ENCODE results near the gene HOXD10. TPM values are rescaled to one million over a fixed set of nuclear protein-coding genes. Genes with fewer than 3 reads are reported as not detected.
A peak's percentile ranks its signal among the peaks of the same experiment; 100 is the strongest.

The HOXD10 gene
- total RNA-seq, 1 experiment from 2014 or later = not detected

DNA sequence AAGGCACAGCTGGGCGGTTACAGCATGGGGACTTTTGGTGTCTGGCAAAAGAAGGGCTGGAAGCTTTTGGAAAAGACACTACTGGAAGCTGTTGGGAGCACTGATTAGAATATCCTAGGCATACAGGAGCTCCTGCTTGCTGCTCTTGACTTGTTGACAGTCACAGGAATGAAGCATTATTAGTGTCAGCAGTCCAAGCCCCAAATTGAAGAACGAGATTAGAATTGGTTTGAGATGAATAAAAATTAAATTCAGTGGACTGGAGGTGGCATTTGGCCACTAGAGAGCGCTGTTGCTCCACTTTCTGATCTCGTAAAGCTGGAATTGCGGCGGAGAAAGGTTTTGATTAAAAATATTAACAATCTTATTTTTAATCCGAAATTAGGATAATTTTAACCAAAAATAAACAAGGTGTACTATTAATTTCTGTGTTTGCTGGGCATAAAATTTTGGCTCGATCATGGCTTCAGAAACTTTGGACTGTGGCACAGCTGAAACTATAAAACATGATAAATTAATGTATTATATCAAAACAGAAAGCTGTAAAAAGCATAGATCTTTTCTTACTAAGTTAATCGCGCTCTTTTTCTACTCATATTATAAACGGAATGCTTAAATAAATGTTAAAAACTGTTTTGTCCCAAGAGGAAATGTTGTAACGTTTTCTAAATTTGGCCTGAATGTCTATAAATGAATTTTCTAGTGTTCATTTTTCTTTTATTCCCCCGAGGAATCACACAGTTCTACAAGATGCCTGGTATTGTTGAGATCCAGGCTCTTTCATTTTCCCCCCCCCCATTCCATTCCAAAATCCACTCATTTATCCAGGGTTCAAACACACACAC, 10.6 kb downstream of the HOXD10 start:
- DNase-seq (ENCODE audit: low read depth, low spot score) (no peak), ATAC-seq (peak; percentile 72; the same call in 1 of the 2 replicates)
- Histone ChIP-seq H3K9me3 (ENCODE audit: control insufficient read depth, insufficient read depth, low read depth, low read length) (no peaks in the 10 kb centered on the region), H3K27ac (ENCODE audit: low read length) (no peak overlapping the region), H3K4me1 (ENCODE audit: control insufficient read depth, insufficient read depth, low read length) (peaks cover 7% of the 10 kb centered on the region), H3K4me3 (ENCODE audit: low read depth in 2 of 2, low read length in 2 of 2) (peak overlapping the region in 1 of 2 experiments; percentile 25; a peak in 1 of 4 replicates), H3K27me3 (ENCODE audit: control insufficient read depth, insufficient read depth, low read length) (no peaks in the 10 kb centered on the region), H3K36me3 (ENCODE audit: control insufficient read depth, insufficient read depth, low read length) (no peaks in the 10 kb centered on the region)
- no peak for TF ChIP-seq TCF7L2 (IDR thresholded peaks at IDR 0.05; ENCODE audit: low read depth, low read length)
- TF ChIP-seq, protein P1, sequence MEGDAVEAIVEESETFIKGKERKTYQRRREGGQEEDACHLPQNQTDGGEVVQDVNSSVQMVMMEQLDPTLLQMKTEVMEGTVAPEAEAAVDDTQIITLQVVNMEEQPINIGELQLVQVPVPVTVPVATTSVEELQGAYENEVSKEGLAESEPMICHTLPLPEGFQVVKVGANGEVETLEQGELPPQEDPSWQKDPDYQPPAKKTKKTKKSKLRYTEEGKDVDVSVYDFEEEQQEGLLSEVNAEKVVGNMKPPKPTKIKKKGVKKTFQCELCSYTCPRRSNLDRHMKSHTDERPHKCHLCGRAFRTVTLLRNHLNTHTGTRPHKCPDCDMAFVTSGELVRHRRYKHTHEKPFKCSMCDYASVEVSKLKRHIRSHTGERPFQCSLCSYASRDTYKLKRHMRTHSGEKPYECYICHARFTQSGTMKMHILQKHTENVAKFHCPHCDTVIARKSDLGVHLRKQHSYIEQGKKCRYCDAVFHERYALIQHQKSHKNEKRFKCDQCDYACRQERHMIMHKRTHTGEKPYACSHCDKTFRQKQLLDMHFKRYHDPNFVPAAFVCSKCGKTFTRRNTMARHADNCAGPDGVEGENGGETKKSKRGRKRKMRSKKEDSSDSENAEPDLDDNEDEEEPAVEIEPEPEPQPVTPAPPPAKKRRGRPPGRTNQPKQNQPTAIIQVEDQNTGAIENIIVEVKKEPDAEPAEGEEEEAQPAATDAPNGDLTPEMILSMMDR (IDR thresholded peaks at IDR 0.05) = peak; percentile 87
- intact Hi-C loops (cut with micrococcal nuclease; ENCODE audit: unreplicated experiment) (loop anchor here (2.0 to 10.0 kb wide), 5 partner anchors 512 to 1035 kb away; no protein-coding TSS in a partner anchor), in situ Hi-C loops (cut with HindIII; ENCODE audit: low pct_unique_long_range_greater_than_20kb, low sequenced_read_pairs) (no loop called here)
- POLR2A ChIA-PET = no interaction called here
- CTCF ChIA-PET = interaction anchor here (0.7 to 1.5 kb wide), 8 partner anchors 12 to 1028 kb away, joined by 3 to 11 read pairs (median 4); partner anchors contain the start of gene HOXD4
- no TSS peak for BruUV-seq (replicated peaks)

DNA sequence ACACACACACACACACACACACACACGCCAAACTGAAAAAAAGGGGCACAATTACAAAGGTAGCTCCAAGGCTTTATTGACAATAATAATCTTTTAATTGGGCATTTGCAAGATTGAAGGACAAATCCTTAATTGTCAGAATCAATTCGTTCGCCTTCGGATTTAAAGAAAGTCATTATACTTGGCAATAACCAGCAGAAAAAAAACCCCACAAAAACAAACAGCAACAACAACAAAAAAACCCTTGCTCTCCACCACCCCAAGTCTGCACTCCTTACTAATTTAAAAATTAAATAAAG, 11.1 kb downstream of the HOXD10 start:
- no peak for TF ChIP-seq TCF7L2 (IDR thresholded peaks at IDR 0.05; ENCODE audit: low read depth, low read length)
- no peak for TF ChIP-seq POLR2AphosphoS5 (IDR thresholded peaks at IDR 0.05; ENCODE audit: low read depth, low read length)
- TF ChIP-seq SIN3A (IDR thresholded peaks at IDR 0.05; ENCODE audit: borderline replicate concordance, insufficient read depth, low read depth, low read length) = no peak
- TF ChIP-seq, protein P2, sequence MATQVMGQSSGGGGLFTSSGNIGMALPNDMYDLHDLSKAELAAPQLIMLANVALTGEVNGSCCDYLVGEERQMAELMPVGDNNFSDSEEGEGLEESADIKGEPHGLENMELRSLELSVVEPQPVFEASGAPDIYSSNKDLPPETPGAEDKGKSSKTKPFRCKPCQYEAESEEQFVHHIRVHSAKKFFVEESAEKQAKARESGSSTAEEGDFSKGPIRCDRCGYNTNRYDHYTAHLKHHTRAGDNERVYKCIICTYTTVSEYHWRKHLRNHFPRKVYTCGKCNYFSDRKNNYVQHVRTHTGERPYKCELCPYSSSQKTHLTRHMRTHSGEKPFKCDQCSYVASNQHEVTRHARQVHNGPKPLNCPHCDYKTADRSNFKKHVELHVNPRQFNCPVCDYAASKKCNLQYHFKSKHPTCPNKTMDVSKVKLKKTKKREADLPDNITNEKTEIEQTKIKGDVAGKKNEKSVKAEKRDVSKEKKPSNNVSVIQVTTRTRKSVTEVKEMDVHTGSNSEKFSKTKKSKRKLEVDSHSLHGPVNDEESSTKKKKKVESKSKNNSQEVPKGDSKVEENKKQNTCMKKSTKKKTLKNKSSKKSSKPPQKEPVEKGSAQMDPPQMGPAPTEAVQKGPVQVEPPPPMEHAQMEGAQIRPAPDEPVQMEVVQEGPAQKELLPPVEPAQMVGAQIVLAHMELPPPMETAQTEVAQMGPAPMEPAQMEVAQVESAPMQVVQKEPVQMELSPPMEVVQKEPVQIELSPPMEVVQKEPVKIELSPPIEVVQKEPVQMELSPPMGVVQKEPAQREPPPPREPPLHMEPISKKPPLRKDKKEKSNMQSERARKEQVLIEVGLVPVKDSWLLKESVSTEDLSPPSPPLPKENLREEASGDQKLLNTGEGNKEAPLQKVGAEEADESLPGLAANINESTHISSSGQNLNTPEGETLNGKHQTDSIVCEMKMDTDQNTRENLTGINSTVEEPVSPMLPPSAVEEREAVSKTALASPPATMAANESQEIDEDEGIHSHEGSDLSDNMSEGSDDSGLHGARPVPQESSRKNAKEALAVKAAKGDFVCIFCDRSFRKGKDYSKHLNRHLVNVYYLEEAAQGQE (IDR thresholded peaks at IDR 0.05; ENCODE audit: insufficient read depth in 1 of 2, low read depth in 2 of 2, low read length in 1 of 2) = no peak
- TF ChIP-seq, protein P1 (IDR thresholded peaks at IDR 0.05) = no peak
- intact Hi-C loops (cut with micrococcal nuclease; ENCODE audit: unreplicated experiment) (loop anchor here (2.0 to 10.0 kb wide), 5 partner anchors 511 to 1035 kb away; no protein-coding TSS in a partner anchor), in situ Hi-C loops (cut with HindIII; ENCODE audit: low pct_unique_long_range_greater_than_20kb, low sequenced_read_pairs) (no loop called here)
- ATAC-seq = no peak
- no peak overlapping the region for H3K27ac ChIP-seq (ENCODE audit: low read length)
- CTCF ChIA-PET = interaction anchor here (0.6 kb wide), 1 partner anchor 64 kb away, joined by 6 read pairs; no protein-coding TSS in a partner anchor
- POLR2A ChIA-PET = no interaction called here
- BruUV-seq (replicated peaks) = no TSS peak
- peaks cover 7% of the 10 kb centered on the region for H3K4me1 ChIP-seq (ENCODE audit: control insufficient read depth, insufficient read depth, low read length)
- H3K9me3 ChIP-seq (ENCODE audit: control insufficient read depth, insufficient read depth, low read depth, low read length) = no peaks in the 10 kb centered on the region
- DNase-seq (ENCODE audit: low read depth, low spot score) = no peak
- H3K36me3 ChIP-seq (ENCODE audit: control insufficient read depth, insufficient read depth, low read length) = no peaks in the 10 kb centered on the region
- H3K4me3 ChIP-seq (ENCODE audit: low read depth in 2 of 2, low read length in 2 of 2) = no peak overlapping the region
- no peaks in the 10 kb centered on the region for H3K27me3 ChIP-seq (ENCODE audit: control insufficient read depth, insufficient read depth, low read length)

Measured in Panc1 (cell line).